Keratinocyte (primary cell): Measurements from ENCODE around the gene CARM1. TPM values are rescaled to one million over a fixed set of nuclear protein-coding genes. Genes with fewer than 3 reads are reported as not detected.

Source experiments
- DNase-seq: peaks from one replicate; pipeline ENCODE4 v3.0.0-alpha.2; 2011; ENCODE audit warnings: low read depth, missing footprints, low spot score
- FAIRE-seq: peaks from 2 replicates; lab custom pipeline; 2011; peaks lifted over from hg19 to GRCh38; lab: Jason Lieb, UNC
- H2AFZ ChIP-seq: 2 replicates; pipeline ENCODE4 v1.6.0; 2012; ENCODE audit warnings: low read length, control low read depth, inconsistent platforms; ENCODE audit not compliant: control insufficient read depth
- H3K27ac ChIP-seq: 2 replicates; pipeline ENCODE4 v1.5.1; 2011; ENCODE audit warnings: low read length; ENCODE audit not compliant: control insufficient read depth, insufficient read depth
- H3K27me3 ChIP-seq: 3 replicates; pipeline ENCODE4 v1.6.0; 2011; ENCODE audit warnings: low read length; ENCODE audit not compliant: control insufficient read depth, insufficient read depth; ENCODE audit errors: extremely low read depth
- H3K36me3 ChIP-seq, 2 experiments: 2 replicates in 1 of 2; 3 replicates in 1 of 2; pipeline ENCODE4 v1.5.1; 2011; ENCODE audit warnings: low read length in 2 of 2, mild to moderate bottlenecking in 1 of 2; ENCODE audit not compliant: control insufficient read depth in 2 of 2, insufficient read depth in 2 of 2; ENCODE audit errors: extremely low read depth in 1 of 2
- H3K4me1 ChIP-seq: 3 replicates; pipeline ENCODE4 v1.5.1; 2011; ENCODE audit warnings: low read length; ENCODE audit not compliant: control insufficient read depth, insufficient read depth; ENCODE audit errors: extremely low read depth
- H3K4me2 ChIP-seq: 3 replicates; pipeline ENCODE4 v1.6.0; 2011; ENCODE audit warnings: low read depth, low read length; ENCODE audit not compliant: control insufficient read depth, insufficient read depth; ENCODE audit errors: extremely low read depth
- H3K4me3 ChIP-seq, 3 experiments: fragments of 200-600 bp in 1 of 3; sonication (generic) in 1 of 3; 2 replicates in 2 of 3; 3 replicates in 1 of 3; pipeline ENCODE4 v1.5.1; 2011 to 2016; ENCODE audit warnings: low read length in 3 of 3, mild to moderate bottlenecking in 3 of 3, control low read depth in 2 of 3, inconsistent platforms in 1 of 3, low read depth in 1 of 3, mixed read lengths in 1 of 3, mixed run types in 1 of 3, moderate library complexity in 1 of 3; ENCODE audit not compliant: control insufficient read depth in 2 of 3, insufficient read depth in 2 of 3; ENCODE audit errors: extremely low read depth in 1 of 3
- H3K79me2 ChIP-seq: 2 replicates; pipeline ENCODE4 v1.6.0; 2012; ENCODE audit warnings: low read length; ENCODE audit not compliant: control insufficient read depth, insufficient read depth
- H3K9ac ChIP-seq: 3 replicates; pipeline ENCODE4 v1.6.0; 2011; ENCODE audit warnings: low read length; ENCODE audit not compliant: control insufficient read depth, insufficient read depth; ENCODE audit errors: extremely low read depth
- H3K9me1 ChIP-seq: 3 replicates; pipeline ENCODE4 v1.6.0; 2011; ENCODE audit warnings: low read length; ENCODE audit not compliant: control insufficient read depth, insufficient read depth; ENCODE audit errors: extremely low read depth
- H3K9me3 ChIP-seq: 2 replicates; pipeline ENCODE4 v1.5.1; 2012; ENCODE audit warnings: low read depth, low read length; ENCODE audit not compliant: control insufficient read depth
- H4K20me1 ChIP-seq: 3 replicates; pipeline ENCODE4 v1.6.0; 2011; ENCODE audit warnings: low read length; ENCODE audit not compliant: control insufficient read depth, insufficient read depth; ENCODE audit errors: extremely low read depth
- CTCF ChIP-seq, 3 experiments: IDR thresholded peaks in 1 of 3; conservative IDR thresholded peaks in 1 of 3; optimal IDR thresholded peaks in 1 of 3; 2 replicates in 2 of 3; 3 replicates in 1 of 3; pipeline versions ENCODE3 to v1.5.1; 2011; ENCODE audit warnings: low read length in 3 of 3, mild to moderate bottlenecking in 3 of 3, moderate library complexity in 2 of 3, control low read depth in 1 of 3, inconsistent platforms in 1 of 3; ENCODE audit not compliant: insufficient read depth in 2 of 3; ENCODE audit errors: extremely low read depth in 1 of 3
- EZH2 ChIP-seq: IDR thresholded peaks from one replicate; pipeline ENCODE4 v1.6.1; 2012; ENCODE audit warnings: inconsistent platforms, mild to moderate bottlenecking, low read length, moderate library complexity
- dilution Hi-C: fragments of 300-500 bp; cut with MboI; formaldehyde crosslinking; loops from one replicate; pipeline ENCODE4 v1.7.0; 2020; ENCODE audit warnings: low sequenced_read_pairs; ENCODE audit not compliant: extremely low pct_ligation_motif_present
- polyA plus RNA-seq, 5 experiments: library from polyadenylated mRNA; depleted of rRNA in 3 of 5; stranded (reverse) in 3 of 5; stranded (forward) in 1 of 5; unstranded in 1 of 5; fragments of >200 nt; gene quantifications; 1 replicate in 1 of 5; 2 replicates in 3 of 5; 3 replicates in 1 of 5; pipeline versions ENCODE4 v1.2.1 to v1.2.3, GENCODE V29; 2011 to 2012; ENCODE audit warnings: missing spikeins in 2 of 5, low read depth in 1 of 5, low replicate concordance in 1 of 5

Gene CARM1
- polyA plus RNA-seq, 1 donor (not counting 4 experiments of a cell fraction or from before 2014, with no cell fraction given) = 22.8 TPM

- Histone ChIP-seq H3K9me3 (no peaks in the 10 kb centered on the region), H3K4me1 (peaks cover 16% of the 10 kb centered on the region), H3K36me3 (peaks cover 0 to 6% of the 10 kb centered on the region in 2 experiments), H3K9ac (no peak overlapping the region), H2AFZ (no peak overlapping the region), H3K79me2 (peaks cover 91% of the 10 kb centered on the region), H3K4me2 (no peak overlapping the region), H3K4me3 (no peak overlapping the region), H3K27ac (no peak overlapping the region), H4K20me1 (peaks cover 33% of the 10 kb centered on the region), H3K9me1 (peaks cover 8% of the 10 kb centered on the region), H3K27me3 (no peaks in the 10 kb centered on the region)
- no peak for DNase-seq
- no peak for TF ChIP-seq EZH2
- TF ChIP-seq CTCF (optimal IDR thresholded peaks at IDR 0.05 in 1 of 3, IDR thresholded peaks at IDR 0.05 in 1 of 3, conservative IDR thresholded peaks at IDR 0.05 in 1 of 3; ENCODE audit: extremely low read depth in 1 of 3, insufficient read depth in 2 of 3, low read length in 3 of 3) = no peak
- no peak for FAIRE-seq
- dilution Hi-C loops = no loop called here
These were observed 95.5 kb downstream of the CARM1 start for GRCh38 chr19:10966809-10967208.

GRCh38 chr19:10968527-10969135 lies 97.3 kb downstream of the CARM1 start:
- no peak overlapping the region for H2AFZ ChIP-seq
- no peak for TF ChIP-seq EZH2
- peak; percentile 8 to 32 (median 22) for TF ChIP-seq CTCF (optimal IDR thresholded peaks at IDR 0.05 in 1 of 3, IDR thresholded peaks at IDR 0.05 in 1 of 3, conservative IDR thresholded peaks at IDR 0.05 in 1 of 3; ENCODE audit: extremely low read depth in 1 of 3, insufficient read depth in 2 of 3, low read length in 3 of 3)
- DNase-seq (no peak), FAIRE-seq (no peak)
- peaks cover 28% of the 10 kb centered on the region for H4K20me1 ChIP-seq
- no peak overlapping the region for H3K9ac ChIP-seq
- peaks cover 2% of the 10 kb centered on the region for H3K4me1 ChIP-seq
- H3K4me3 ChIP-seq = no peak overlapping the region
- no peaks in the 10 kb centered on the region for H3K27me3 ChIP-seq
- no peaks in the 10 kb centered on the region for H3K9me3 ChIP-seq
- H3K9me1 ChIP-seq = peaks cover 8% of the 10 kb centered on the region
- dilution Hi-C loops = no loop called here
- peaks cover 85% of the 10 kb centered on the region for H3K79me2 ChIP-seq
- H3K27ac ChIP-seq = no peak overlapping the region
- no peak overlapping the region for H3K4me2 ChIP-seq
- H3K36me3 ChIP-seq = peaks cover 0 to 3% of the 10 kb centered on the region in 2 experiments
